Measurements from ENCODE around the gene PKIB.

PKIB gene

GRCh38 chr6:122663981-122664380 is 53.8 kb downstream of the PKIB start:
- in situ Hi-C loops (cut with MboI; ENCODE audit: low sequenced_read_pairs), result no loop called here

GRCh38 chr6:122665929-122666328 is 55.7 kb downstream of the PKIB start:
- in situ Hi-C loops (cut with MboI; ENCODE audit: low sequenced_read_pairs), result no loop called here

- in situ Hi-C loops (cut with MboI; ENCODE audit: low sequenced_read_pairs), result no loop called here
Observed at GRCh38 chr6:122666418-122666817, 56.2 kb downstream of the PKIB start.

GRCh38 chr6:122669418-122669817 is 59.2 kb downstream of the PKIB start:
- in situ Hi-C loops (cut with MboI; ENCODE audit: low sequenced_read_pairs), result no loop called here

- in situ Hi-C loops (cut with MboI; ENCODE audit: low sequenced_read_pairs), result no loop called here
Observed at GRCh38 chr6:122669868-122670267, 59.7 kb downstream of the PKIB start.

- in situ Hi-C loops (cut with MboI; ENCODE audit: low sequenced_read_pairs), result no loop called here
Observed at GRCh38 chr6:122671251-122671650, 61.0 kb downstream of the PKIB start.

- in situ Hi-C loops (cut with MboI; ENCODE audit: low sequenced_read_pairs), result no loop called here
Observed at GRCh38 chr6:122673343-122673961, 63.2 kb downstream of the PKIB start.

- in situ Hi-C loops (cut with MboI; ENCODE audit: low sequenced_read_pairs), result no loop called here
Observed at GRCh38 chr6:122676146-122676545, 65.9 kb downstream of the PKIB start.

GRCh38 chr6:122676688-122677087 is 66.5 kb downstream of the PKIB start:
- in situ Hi-C loops (cut with MboI; ENCODE audit: low sequenced_read_pairs), result no loop called here

GRCh38 chr6:122677406-122677805 is 67.2 kb downstream of the PKIB start:
- in situ Hi-C loops (cut with MboI; ENCODE audit: low sequenced_read_pairs), result no loop called here

GRCh38 chr6:122678841-122679240 is 68.6 kb downstream of the PKIB start:
- in situ Hi-C loops (cut with MboI; ENCODE audit: low sequenced_read_pairs), result no loop called here

GRCh38 chr6:122681705-122682104 is 71.5 kb downstream of the PKIB start:
- in situ Hi-C loops (cut with MboI; ENCODE audit: low sequenced_read_pairs), result no loop called here

GRCh38 chr6:122683989-122684651 is 73.9 kb downstream of the PKIB start:
- in situ Hi-C loops (cut with MboI; ENCODE audit: low sequenced_read_pairs), result no loop called here

GRCh38 chr6:122692175-122692598 is 82.0 kb downstream of the PKIB start:
- in situ Hi-C loops (cut with MboI; ENCODE audit: low sequenced_read_pairs), result no loop called here

GRCh38 chr6:122692807-122693580 is 82.8 kb downstream of the PKIB start:
- in situ Hi-C loops (cut with MboI; ENCODE audit: low sequenced_read_pairs), result no loop called here

- in situ Hi-C loops (cut with MboI; ENCODE audit: low sequenced_read_pairs), result no loop called here
Observed at GRCh38 chr6:122694075-122694474, 83.9 kb downstream of the PKIB start.

- in situ Hi-C loops (cut with MboI; ENCODE audit: low sequenced_read_pairs), result no loop called here
Observed at GRCh38 chr6:122694602-122695001, 84.4 kb downstream of the PKIB start.

GRCh38 chr6:122695188-122695587 is 85.0 kb downstream of the PKIB start:
- in situ Hi-C loops (cut with MboI; ENCODE audit: low sequenced_read_pairs), result no loop called here

- in situ Hi-C loops (cut with MboI; ENCODE audit: low sequenced_read_pairs), result no loop called here
Observed at GRCh38 chr6:122696079-122696478, 85.9 kb downstream of the PKIB start.

GRCh38 chr6:122696853-122697252 is 86.6 kb downstream of the PKIB start:
- in situ Hi-C loops (cut with MboI; ENCODE audit: low sequenced_read_pairs), result no loop called here

- in situ Hi-C loops (cut with MboI; ENCODE audit: low sequenced_read_pairs), result no loop called here
Observed at GRCh38 chr6:122697458-122697857, 87.3 kb downstream of the PKIB start.

GRCh38 chr6:122701666-122702065 is 91.5 kb downstream of the PKIB start:
- in situ Hi-C loops (cut with MboI; ENCODE audit: low sequenced_read_pairs), result no loop called here

Measured in HL-60/S4 (cell line).